GM21786 (cell line): ENCODE results near the gene CABLES2.
"Not testable (repeated sequence)": the region's sequence is repeated elsewhere in the genome, so short reads cannot be mapped to it uniquely, and the experiment has no call there.

Source experiments
- ATAC-seq: cut with Tn5 transposase; IDR thresholded peaks from one replicate; pipeline ENCODE4 v1.9.1; 2021; ENCODE audit not compliant: unreplicated experiment

Gene CABLES2

DNA sequence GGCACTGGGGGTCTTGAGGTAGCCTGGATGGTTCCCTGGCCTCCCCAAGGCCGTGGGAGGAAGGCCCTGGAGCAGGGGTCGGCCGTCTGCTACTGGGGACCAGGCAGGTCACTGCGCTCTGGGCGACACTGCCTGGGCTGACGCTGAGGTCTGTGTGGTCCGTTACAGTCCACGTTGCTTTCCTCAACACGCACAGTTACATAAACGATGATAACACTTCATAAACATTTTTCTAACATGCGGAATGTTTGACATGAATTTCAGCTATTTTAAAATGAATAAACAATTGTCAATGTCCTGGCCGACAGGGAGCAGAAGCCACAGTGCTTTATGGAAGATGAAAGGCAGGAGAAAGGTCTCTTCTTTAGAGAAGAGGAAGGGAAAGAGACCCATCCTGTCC, 30.4 kb upstream of the CABLES2 start:
- no peak for ATAC-seq

DNA sequence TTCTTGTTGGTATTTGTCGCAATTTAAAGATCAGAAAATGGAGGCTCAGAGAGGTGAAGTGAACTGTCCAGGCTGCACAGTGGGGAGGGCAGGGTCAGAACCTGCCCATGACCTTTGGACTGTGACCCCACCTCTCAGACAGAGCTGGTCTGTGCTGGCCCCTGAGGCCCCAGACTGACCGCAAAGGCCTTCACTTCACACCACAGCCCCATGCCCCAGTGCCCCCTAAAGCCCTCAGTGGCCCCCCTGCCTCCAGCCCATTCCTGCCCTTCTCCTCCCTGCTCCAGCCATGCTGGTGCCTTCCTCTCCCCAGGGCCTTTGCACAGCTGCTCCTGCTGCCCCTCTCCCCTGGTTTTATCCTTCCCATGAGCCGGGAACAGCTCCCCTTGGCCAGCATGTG, 29.6 kb upstream of the CABLES2 start:
- ATAC-seq: no peak

DNA sequence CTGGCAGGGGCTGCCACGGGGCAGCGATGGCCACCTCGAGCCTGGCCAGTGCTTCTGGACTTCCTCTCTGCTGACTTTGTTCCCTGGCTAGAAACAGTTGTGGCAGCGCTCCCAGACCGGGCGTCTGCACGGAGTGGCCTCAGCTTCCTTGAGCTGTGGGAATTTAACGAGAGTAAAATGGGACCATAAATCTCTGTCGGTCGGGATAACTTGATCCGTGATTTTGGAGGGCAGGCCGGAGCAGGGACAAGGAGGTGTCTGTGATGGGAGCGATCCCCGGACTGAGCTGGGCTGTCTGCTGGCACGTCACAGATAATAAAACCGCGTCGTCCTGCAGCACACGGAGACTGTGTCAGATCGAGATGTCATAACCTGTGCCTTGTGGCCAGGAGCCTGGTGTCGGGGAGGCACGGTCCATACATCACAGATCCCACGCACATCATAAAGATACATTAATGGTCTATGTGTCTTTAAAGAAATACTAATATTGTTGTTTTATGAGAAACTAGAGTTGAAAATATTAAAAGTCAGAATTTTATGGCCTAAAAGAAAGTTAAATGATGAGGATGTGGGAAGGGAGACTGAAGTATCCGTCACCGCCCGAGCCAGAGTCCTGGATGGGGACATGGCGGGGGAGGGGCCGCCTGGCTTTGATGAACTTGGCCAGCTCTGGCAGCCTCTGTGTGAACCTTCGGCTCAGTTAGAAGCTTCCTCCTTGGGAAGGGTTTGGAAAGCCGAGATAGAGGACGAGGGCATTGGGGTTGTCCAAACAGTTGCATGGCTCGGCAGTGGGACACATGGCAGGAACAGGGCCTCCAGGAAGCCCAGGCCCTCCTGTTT, 26.8 kb upstream of the CABLES2 start:
- ATAC-seq: no peak

DNA sequence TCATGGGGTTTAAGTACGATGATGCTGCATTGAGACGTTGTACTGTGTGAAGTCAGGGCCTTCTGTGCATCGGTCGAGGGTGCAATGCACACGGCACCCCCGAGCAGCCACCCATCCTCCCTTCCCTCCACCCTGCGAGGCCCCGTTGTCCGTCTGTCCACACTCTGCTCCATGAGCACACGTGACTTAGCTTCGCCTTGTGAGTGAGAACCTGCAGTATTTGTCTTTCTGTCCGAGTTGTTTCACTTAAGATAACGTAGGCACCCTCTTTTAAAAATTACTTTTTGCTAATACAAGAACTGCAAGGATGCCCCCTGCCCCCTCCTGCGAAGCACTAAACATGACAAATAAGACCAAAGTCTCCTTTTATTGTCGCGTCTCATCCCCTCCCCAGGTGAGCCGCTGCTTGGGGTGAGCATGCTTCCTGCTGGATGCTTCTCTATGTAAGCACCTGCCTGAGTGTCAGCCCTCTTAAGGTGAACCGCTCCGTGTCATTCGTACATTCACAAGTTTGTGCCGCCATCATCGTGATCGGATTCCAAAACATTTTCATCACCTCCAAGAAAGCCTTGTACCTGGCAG, 23.9 kb upstream of the CABLES2 start:
- no peak for ATAC-seq

DNA sequence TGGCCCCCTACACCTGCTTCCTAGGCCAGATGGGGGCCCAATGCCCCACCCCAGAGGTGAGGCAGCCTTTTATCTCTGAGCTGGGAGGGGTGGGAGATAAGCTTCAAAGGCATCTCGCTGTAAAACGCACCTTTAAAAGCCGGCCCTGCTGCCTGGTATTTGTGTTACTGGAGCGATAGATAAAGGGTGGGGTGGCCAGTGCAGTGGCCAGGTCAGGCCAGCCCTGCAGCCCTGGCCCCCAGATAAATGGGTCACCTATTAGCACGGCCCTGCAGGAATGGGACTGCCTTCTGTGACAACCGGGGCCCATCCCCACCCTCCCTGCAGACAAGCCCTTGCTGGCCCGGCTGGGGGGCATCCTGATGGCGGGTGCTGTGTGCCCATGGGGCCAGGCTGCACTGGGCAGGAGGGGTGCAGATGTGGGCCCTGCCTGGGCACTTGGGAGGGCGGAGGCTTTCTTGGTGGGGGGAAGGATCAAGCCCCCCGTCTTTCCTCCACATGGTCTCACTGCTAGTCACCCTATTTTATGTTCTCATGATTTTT, 23.3 kb upstream of the CABLES2 start:
- no peak for ATAC-seq

DNA sequence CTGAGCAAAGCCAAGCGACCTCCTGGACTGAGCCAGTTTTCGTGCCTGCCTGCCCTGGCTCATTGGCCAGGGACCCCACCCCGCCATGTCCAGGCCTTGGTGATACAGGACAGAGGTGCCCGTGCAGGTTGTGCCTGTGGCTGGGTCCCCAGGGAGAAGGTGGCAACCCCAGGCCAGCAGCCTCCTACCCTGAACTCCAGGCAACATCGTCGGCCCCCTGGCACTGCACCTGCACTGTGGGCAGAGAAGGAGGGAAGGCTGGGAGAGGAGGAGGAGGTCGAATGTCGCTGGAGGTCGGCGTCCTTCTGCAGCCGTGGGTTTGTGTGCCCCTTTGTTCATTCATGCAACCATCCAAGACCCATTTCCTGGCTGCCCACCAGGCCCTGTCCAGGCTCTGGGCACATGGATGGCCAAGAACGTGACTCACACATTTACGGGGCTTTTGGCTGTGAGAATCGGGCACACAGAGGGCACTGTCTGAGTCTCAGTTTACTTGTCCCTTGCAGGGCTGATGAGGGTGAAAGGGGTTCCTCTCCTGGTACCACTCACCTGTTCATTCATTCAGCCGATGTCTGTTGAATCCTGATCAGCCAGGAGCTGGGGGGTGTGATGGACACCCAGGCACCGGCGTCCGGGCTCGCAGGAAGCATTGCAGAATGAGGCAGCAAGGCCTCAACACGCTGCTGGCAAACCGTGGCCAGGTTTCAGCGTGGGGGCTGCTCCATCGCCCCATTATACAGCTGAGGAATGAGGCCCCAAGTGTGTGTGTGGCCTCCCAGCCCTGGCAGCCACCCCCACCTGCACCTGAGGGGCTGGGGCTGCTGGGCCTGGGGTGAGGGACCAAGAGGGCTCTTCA, 22.6 kb upstream of the CABLES2 start:
- no peak for ATAC-seq

DNA sequence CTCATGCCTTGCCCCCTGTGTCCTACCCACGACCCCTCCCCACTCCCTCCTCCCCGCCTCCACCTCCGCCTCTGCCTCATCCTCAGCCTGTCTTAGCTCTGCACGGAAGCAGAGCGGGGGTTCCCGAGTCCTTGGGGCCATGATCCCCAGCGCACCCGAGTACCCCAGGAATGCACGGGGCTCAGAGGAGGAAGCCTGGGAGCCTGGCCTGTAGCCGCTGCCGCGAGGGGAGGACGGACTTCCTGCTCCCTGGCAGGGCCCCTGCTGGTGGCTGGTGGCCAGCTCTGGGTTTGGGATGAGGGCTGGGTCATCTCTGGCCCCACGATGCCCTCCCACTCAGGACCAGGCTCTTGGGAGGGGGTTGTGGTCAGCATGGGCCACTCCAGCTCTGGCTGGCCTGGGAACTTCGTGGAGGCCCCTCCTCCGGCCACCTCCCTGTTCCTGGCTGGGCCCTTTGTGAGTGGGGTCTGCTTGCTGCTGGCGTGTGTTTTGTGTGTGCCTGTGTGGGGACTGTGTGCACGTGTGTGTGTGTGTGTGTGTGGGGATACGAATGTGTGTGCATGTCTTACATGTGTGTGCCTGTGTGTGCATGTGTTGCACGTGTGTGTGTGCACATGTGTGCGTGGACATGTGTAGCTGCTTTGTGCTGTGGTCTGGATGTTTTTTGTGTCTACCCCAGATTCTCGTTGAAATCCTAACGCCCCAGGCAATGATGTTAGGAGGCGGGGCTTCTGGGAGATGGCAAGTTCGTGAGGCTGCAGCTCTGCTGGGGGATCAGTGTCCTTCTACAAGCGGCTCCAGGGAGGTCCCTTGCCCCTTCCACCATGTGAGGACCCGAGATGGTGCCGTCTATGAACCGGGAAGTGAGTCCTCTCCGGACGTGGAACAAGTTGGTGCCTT, 21.6 kb upstream of the CABLES2 start:
- no peak for ATAC-seq

DNA sequence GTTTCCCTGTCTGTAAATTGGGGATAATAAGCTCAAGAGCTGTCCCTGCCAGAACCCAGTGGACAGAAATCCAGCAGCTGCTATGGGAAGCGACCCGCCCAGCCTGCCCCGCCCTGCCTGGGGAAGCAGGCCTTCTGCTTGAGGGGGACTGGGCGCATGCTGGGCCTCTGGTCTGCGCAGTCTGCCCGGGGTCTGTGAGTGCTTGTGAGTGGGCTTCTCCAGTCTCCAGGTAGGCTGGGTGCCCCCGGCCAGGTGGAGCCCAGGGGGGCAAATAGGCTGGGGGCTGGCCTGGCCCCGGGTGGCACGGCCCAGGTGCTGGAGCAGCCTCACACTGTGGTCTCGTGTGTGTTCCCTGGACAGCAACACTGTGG, 20.9 kb upstream of the CABLES2 start:
- ATAC-seq: no peak

DNA sequence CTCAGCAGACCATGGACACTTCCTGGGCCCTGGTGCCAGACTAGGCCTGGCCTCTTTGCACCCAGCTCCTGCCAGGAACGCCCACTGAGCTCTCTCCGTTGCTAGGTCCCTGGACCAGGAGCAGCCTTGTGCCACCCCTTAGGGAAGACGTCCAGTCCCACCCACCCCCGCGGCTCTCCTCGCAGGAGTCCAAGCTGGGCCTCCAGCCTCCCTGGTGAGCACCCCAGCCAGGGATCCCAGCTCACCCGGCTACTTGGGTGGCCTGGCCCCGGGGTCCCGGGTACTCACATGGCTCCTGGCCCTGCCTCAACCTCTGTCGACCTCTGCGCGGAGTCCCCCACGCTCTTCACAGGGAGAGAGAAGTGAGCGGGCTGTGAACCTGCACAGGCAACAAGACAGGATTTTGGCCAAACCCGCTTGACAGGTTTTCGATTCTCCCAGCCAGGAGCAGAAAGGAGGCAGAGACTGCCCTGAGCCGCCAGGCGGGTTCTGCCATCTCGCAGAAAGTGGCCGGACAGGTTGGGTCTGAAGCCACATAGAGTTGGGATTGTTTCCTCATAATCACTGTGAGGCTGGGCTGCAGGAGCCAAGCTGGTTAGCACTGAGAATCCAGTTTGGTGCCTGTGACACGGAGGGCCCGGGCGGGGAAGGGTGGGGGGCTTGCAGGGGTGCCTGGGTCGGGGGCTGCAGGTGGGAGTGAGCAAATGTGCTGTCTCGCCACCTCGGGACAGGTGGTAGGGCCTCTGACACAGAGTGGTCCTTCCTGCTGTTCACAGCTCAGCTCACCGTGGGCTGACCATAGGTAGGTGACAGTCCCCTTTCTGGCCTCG, 20.3 kb upstream of the CABLES2 start, which contains the start of gene RBBP8NL:
Gene RBBP8NL, minus strand, starts transcription at position 368 of the 830 bp plus-strand sequence. CDS start 7,892 bp downstream, outside the sequence.
- no peak for ATAC-seq

DNA sequence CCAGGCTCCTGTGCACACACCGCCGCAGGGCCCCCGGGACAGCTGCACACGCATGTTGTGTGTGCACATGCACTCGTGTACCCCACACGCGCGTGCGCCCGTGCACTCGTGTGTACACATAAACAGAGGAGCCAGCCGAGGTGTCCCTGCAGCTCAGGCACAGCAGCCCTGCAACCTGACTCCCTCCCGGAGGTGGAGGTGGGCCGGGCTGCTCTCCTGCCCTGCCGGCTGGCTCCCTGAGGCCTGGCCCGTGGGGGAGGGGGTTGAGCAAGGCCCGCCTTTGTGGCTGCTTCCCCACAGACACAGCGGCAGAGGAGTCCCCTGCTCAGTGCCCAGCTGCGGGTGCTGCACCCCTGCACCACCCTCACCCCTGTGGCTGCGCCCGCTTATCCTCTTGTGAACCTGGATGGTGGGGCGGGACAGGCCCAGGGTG, 19.6 kb upstream of the CABLES2 start:
- no peak for ATAC-seq

DNA sequence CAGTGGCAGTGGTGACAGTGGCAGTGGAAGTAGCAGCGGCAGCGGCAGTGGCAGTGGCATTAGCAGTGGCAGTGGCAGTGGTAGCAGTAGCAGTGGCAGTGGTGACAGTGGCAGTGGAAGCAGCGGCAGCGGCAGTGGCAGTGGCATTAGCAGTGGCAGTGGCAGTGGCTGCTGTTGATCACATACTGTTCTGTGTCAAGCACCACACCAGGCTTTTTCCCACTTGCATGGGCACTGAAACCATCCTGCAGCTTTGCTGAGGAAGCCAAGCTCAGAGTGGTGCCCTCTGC, 18.9 kb upstream of the CABLES2 start:
- ATAC-seq: not testable (repeated sequence)

DNA sequence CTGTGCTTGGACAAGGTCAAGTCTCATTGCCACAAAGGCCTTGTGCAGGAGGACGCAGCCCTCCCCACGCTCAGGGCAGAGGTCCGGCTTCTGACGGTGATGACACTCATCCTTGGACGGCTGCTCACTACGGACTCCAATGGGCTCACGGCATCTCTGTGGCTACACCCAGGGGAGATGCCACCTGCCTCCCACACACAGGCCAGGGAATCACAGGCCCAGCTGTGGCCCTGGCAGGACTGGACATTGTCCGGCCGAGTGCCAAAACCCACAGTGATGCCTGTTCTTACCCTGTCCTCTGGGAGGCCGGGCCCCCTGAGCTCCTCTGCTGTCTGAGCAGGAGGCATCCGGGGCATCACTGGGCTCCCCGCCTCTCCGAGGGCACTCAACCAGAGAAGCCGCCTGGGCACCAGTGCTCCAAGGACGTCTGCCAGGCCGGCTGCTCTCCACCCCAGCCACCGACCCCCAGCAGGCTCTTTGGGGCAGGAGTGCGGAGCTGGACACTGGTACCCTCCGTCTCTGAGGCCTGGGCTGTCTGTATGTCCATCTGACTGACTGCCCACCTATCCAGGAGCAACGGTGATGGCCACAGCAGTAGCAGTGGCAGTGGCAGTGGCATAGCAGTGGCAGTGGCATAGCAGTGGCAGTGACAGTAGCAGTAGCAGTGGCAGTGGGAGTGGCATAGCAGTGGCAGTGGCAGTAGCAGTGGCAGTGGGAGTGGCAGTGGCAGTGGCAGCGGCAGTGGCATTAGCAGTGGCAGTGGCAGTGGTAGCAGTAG, 18.4 kb upstream of the CABLES2 start:
- no peak for ATAC-seq

DNA sequence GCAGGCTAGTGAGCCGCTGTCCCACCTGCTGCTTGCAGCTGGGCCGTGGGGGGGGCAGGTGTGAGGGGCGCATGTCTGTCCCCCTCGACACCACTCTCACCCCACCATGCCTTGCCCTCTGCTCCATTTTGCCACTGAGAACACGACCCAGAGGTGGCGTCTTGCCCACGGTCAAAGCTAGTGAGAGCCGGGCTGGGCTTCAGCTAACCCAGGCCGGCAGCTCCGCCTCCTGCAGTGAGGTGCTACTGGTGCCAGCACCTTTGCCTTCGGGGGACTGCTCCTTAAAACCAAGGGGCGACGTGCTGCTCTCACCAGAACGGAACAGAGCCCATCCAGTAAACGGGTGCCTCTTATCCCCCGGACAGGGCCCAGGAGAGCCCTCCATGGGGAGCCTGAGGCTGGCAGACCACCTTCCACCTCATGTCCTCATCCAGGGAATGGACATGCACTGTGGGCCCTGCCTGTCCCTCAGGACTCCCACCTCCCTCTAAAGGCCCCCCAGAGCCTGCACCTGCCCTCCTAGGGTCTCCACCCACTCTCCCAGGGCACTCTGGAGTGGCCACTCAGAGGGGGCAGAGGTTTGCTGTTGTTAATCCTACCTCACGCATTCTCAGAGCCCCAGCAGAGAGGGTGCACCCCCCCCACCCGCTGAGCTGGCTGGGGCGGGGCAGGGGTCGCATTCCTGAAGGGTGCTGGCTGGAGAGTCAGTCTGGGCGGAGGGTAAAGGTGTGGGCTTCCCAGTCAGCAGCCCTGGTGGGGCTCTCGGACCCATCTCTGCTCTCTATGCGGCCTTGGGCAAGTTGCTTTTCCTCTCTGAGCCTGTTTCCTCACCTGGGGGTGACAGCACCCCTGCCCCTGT, 17.4 kb upstream of the CABLES2 start:
- ATAC-seq: no peak

DNA sequence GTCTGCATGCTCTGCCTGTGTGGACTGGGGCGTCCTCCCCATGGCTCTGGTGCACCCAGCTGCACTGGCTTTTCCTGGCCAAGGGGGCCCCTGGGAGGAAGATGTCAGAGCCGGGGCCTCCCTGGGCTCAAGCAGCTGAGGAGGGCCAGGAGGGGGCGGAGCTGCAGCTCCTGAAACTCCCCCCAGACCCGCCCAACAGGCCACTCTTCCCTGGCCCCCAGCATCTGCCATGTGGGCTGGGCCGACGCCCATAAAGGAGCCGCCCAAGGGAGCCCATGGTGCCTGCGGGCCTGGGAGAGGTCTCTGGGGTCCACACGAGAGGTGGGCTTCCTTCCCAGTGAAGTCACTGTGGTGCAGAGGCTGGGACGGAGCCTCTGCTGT, 16.2 kb upstream of the CABLES2 start:
- no peak for ATAC-seq

DNA sequence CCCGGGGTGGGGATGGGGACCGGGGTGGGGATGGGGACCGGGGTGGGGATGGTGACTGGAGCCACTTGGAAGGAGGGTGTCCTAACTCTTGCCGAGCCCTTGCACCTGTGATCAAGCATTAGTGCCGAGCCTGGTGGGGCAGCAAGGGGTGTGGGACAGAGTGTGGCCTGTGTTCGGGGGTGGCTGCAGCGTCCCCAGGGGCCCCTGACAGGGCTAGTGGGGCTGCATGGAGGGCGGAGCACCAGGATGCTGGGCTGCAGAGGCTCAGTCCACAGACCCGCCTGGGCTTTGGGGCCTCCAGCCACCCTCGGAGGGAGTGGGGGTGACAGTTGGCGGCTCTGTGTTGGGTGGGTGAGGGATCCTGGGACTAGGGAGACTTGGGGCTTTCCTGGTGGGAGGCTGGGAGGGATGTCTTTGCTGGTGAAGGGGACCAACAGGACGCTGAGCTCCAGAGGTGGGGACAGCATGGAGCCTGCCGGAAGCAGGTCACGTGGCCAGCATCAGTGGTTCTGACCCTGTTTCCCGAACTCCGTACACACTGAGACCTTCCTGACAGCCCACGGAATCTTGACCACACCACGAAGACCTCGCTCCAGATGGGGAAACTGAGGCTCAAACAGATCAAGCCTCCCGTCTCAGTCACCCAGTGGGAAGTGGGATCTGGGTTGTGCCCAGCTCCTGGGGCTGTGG, 15.7 kb upstream of the CABLES2 start:
- no peak for ATAC-seq

DNA sequence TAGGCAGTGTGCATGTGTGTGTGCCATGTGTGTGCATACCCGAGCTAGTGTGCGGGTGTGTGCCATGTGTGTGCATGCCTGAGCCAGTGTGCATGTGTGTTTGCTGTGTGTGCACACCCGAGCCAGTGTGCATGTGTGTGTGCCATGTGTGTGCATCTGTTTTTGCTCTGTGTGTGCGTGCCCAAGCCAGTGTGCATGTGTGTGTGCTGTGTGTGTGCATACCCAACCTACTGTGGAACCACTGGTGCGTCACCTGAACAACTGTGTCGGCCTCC, 14.6 kb upstream of the CABLES2 start:
- ATAC-seq: no peak

DNA sequence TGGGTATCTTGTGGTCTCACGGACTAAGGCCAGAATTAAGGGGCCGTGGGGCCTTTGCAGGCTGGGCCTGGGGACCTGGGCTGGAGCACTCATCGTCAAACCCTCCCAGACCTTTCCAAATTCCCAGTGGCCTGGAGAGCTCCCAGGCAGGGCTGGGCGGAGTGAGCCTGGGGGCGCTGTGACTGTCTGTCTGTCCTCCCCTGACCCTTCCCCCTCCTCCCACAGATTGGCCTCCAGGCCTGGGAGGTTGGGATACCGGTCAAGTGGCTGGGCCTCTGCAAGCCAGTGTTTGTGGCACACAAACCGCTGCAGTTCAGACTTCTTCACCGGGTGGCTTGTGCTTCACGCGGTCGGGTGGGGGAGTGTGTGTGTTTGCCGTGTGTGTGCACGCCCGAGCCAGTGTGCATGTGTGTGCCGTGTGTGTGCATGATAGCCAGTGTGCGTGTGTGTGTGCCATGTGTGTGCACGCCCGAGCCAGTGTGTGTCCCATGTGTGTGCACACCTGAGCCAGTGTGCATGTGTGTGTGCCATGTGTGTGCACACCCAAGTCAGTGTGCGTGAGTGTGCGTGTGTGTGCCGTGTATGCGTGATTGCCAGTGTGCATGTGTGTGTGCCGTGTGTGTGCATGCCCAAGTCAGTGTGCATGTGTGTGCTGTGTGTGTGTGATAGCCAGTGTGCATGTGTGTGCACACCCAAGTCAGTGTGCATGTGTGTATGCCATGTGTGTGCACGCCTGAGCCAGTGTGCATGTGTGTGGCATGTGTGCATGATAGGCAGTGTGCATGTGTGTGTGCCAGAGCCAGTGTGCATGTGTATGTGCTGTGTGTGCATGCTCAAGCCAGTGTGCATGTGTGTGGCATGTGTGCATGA, 14.0 kb upstream of the CABLES2 start:
- no peak for ATAC-seq
